ENCODE results near the gene SMYD3.

Gene SMYD3

DNA sequence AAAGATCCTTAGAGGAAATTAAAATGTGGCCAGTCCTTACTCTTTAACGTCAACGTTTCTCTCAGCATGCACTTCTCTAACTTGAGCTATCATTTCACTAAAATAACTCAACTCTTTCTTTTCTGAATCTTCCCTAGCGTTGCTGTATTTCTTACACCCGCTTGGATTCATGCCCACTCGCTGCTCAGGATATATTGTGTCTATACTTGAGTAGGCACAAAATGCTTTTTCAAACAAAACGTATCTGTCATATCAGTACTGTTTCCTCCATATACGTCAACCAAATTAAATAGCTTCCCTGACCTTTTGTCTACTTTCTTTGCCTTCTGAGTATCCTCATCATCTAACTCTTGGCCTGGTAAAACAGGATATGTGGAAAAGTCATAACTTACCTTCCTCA is 549.7 kb downstream of the SMYD3 start:
- no peak overlapping the region for H3K4me3 Mint-ChIP-seq
- H3K27ac Mint-ChIP-seq: no peak overlapping the region
- no peaks in the 10 kb centered on the region for H3K27me3 Mint-ChIP-seq (ENCODE audit: low read depth, poor library complexity)
- no peak for DNase-seq
- peaks cover 44% of the 10 kb centered on the region for H3K4me1 Mint-ChIP-seq
- TF ChIP-seq, protein P1, sequence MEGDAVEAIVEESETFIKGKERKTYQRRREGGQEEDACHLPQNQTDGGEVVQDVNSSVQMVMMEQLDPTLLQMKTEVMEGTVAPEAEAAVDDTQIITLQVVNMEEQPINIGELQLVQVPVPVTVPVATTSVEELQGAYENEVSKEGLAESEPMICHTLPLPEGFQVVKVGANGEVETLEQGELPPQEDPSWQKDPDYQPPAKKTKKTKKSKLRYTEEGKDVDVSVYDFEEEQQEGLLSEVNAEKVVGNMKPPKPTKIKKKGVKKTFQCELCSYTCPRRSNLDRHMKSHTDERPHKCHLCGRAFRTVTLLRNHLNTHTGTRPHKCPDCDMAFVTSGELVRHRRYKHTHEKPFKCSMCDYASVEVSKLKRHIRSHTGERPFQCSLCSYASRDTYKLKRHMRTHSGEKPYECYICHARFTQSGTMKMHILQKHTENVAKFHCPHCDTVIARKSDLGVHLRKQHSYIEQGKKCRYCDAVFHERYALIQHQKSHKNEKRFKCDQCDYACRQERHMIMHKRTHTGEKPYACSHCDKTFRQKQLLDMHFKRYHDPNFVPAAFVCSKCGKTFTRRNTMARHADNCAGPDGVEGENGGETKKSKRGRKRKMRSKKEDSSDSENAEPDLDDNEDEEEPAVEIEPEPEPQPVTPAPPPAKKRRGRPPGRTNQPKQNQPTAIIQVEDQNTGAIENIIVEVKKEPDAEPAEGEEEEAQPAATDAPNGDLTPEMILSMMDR (IDR thresholded peaks at IDR 0.05): no peak
- peaks cover 9% of the 10 kb centered on the region for H3K9me3 Mint-ChIP-seq
- peaks cover 11% of the 10 kb centered on the region for H3K36me3 Mint-ChIP-seq (ENCODE audit: low read depth)

DNA sequence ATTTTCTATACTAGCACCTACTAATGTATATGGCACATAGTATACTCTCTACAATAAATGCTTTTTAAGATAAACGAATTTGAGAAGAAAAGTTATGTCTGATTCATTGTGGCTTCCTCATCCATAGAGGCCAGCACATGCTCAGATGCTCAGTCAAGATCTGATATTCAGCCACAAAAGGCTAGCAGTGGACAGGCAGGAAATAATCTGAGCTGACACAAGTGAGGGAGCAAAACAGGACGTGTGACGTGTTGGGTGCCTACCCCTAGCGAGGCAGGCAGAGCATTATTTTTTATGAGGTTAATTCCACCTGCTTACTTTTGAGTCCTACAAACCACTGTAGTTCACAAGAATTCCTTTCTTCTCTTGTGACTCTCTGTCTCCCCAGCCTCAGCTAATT is 550.9 kb downstream of the SMYD3 start:
- no peak for DNase-seq
- H3K27me3 Mint-ChIP-seq (ENCODE audit: low read depth, poor library complexity): no peaks in the 10 kb centered on the region
- peaks cover 11% of the 10 kb centered on the region for H3K36me3 Mint-ChIP-seq (ENCODE audit: low read depth)
- H3K4me1 Mint-ChIP-seq: peaks cover 43% of the 10 kb centered on the region
- H3K9me3 Mint-ChIP-seq: peaks cover 6% of the 10 kb centered on the region
- H3K4me3 Mint-ChIP-seq: no peak overlapping the region
- H3K27ac Mint-ChIP-seq: no peak overlapping the region
- TF ChIP-seq, protein P1 (IDR thresholded peaks at IDR 0.05): no peak

DNA sequence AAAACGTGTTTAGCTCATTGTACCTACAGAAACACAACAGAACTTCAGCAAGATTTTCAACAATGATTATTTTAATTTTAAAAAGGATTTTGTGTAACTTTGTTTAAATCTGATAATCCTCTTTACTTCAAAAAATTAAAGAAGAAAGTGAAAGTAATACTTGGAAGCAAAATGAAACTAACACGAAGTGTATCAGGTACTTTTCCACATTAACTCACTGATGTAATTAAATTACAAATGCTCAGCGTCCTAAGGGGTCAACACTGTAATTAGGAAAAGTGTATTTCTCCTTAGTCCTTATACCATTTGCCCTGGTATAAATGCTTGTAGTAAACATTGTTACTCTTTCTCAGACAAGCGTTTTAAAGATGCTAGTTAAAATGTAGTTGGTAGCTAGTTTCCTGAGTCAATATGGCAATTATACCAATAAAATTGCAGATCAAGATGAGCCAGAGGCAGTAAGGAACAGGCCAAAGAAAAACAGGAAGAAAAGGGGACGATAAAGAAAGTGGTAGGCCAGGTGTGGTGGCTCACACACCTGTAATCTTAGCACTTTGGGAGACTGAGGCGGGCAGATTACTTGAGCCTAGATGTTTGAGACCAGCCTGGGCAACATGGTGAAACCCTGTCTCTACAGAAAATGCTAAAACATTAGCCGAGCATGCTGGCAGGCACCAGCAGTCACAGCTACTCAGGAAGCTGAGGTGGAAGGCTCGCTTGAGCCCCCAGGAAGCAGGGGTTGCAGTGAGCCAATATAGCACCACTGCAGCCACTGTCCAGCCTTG is 553.0 kb downstream of the SMYD3 start:
- no peaks in the 10 kb centered on the region for H3K27me3 Mint-ChIP-seq (ENCODE audit: low read depth, poor library complexity)
- no peak overlapping the region for H3K4me3 Mint-ChIP-seq
- no peaks in the 10 kb centered on the region for H3K36me3 Mint-ChIP-seq (ENCODE audit: low read depth)
- peaks cover 47% of the 10 kb centered on the region for H3K4me1 Mint-ChIP-seq
- H3K9me3 Mint-ChIP-seq: no peaks in the 10 kb centered on the region
- peak overlapping the region; percentile 49 for H3K27ac Mint-ChIP-seq
- TF ChIP-seq, protein P1 (IDR thresholded peaks at IDR 0.05): no peak
- no peak for DNase-seq

- Mint-ChIP-seq H3K27ac (peak overlapping the region; percentile 50), H3K4me3 (no peak overlapping the region), H3K27me3 (ENCODE audit: low read depth, poor library complexity) (no peaks in the 10 kb centered on the region), H3K36me3 (ENCODE audit: low read depth) (no peaks in the 10 kb centered on the region), H3K9me3 (no peaks in the 10 kb centered on the region), H3K4me1 (peaks cover 47% of the 10 kb centered on the region)
- TF ChIP-seq, protein P1 (IDR thresholded peaks at IDR 0.05): no peak
- DNase-seq: no peak
These were observed 554.6 kb downstream of the SMYD3 start for GRCh38 chr1:245952383-245953026.

GRCh38 chr1:245948786-245949185 is 558.3 kb downstream of the SMYD3 start:
- Mint-ChIP-seq H3K27ac (no peak overlapping the region), H3K36me3 (ENCODE audit: low read depth) (peaks cover 22% of the 10 kb centered on the region), H3K4me3 (no peak overlapping the region), H3K4me1 (peaks cover 38% of the 10 kb centered on the region), H3K27me3 (ENCODE audit: low read depth, poor library complexity) (no peaks in the 10 kb centered on the region), H3K9me3 (peaks cover 27% of the 10 kb centered on the region)
- TF ChIP-seq, protein P1 (IDR thresholded peaks at IDR 0.05): no peak
- DNase-seq: no peak

All from nephron progenitor cell (in vitro differentiated cells).